HEK293 (cell line): Measurements from ENCODE around the gene MS4A2.

Experiments used
- CTCF ChIA-PET: fragments of 350-600 bp; formaldehyde crosslinking; extraction: SDS; loops from one replicate; lab custom pipeline; 2021; ENCODE audit warnings: antibody characterized with exemption; lab: Yijun Ruan, JAX
- POLR2A ChIA-PET: fragments of 300-600 bp; formaldehyde crosslinking; extraction: SDS; loops from one replicate; lab custom pipeline; 2020; ENCODE audit warnings: antibody characterized with exemption, inconsistent platforms; lab: Yijun Ruan, JAX
- H3K27ac ChIP-seq: fragments of 200-500 bp; sonication (Bioruptor generic); 2 replicates; pipeline ENCODE4 v1.5.1; 2014; ENCODE audit warnings: low read depth, low read length, control low read depth, inconsistent platforms; ENCODE audit errors: extremely low read depth
- H3K36me3 ChIP-seq, 2 experiments: fragments of 200-500 bp in 1 of 2; sonication (Bioruptor generic) in 1 of 2; 1 replicate in 1 of 2; 2 replicates in 1 of 2; pipeline ENCODE4 v1.5.1; 2014 to 2017; ENCODE audit warnings: inconsistent platforms in 2 of 2, low read length in 2 of 2; ENCODE audit not compliant: control insufficient read depth in 2 of 2, insufficient read depth in 1 of 2
- H3K4me1 ChIP-seq: fragments of 200-500 bp; sonication (Bioruptor generic); 2 replicates; pipeline ENCODE4 v1.5.1; 2014; ENCODE audit warnings: mild to moderate bottlenecking, low read length, inconsistent platforms; ENCODE audit not compliant: control insufficient read depth, insufficient read depth
- H3K4me3 ChIP-seq: 2 replicates; pipeline ENCODE4 v1.5.1; 2011; ENCODE audit warnings: low read depth, mild to moderate bottlenecking, control low read depth, low read length, moderate library complexity
- H3K9me3 ChIP-seq: fragments of 200-500 bp; sonication (Bioruptor generic); 2 replicates; pipeline ENCODE4 v1.5.1; 2014; ENCODE audit warnings: low read depth, low read length, inconsistent platforms; ENCODE audit not compliant: control insufficient read depth, insufficient read depth
- BCL11A ChIP-seq: fragments of 450-650 bp; formaldehyde crosslinking; IDR thresholded peaks from 2 replicates; pipeline ENCODE4 v1.5.1; 2016; ENCODE audit warnings: low read depth, missing biosample characterization, missing genetic modification characterization
- GFI1B ChIP-seq: fragments of 450-650 bp; formaldehyde crosslinking; IDR thresholded peaks from 2 replicates; pipeline ENCODE4 v1.5.1; 2016; ENCODE audit warnings: missing biosample characterization, missing genetic modification characterization
- GLIS1 ChIP-seq: fragments of 450-650 bp; formaldehyde crosslinking; IDR thresholded peaks from 2 replicates; pipeline ENCODE4 v1.5.1; 2016; ENCODE audit warnings: missing biosample characterization, missing genetic modification characterization
- ZBTB1 ChIP-seq: fragments of 450-650 bp; formaldehyde crosslinking; IDR thresholded peaks from 2 replicates; pipeline ENCODE4 v1.5.1; 2016; ENCODE audit warnings: missing biosample characterization, missing genetic modification characterization
- ZFP3 ChIP-seq: fragments of 450-650 bp; formaldehyde crosslinking; IDR thresholded peaks from 2 replicates; pipeline ENCODE4 v1.5.1; 2016; ENCODE audit warnings: low read depth, missing biosample characterization, missing genetic modification characterization
- ZFP37 ChIP-seq: fragments of 450-650 bp; formaldehyde crosslinking; IDR thresholded peaks from 2 replicates; pipeline ENCODE4 v1.5.1; 2016; ENCODE audit warnings: missing biosample characterization, missing genetic modification characterization
- ZFP41 ChIP-seq: fragments of 450-650 bp; formaldehyde crosslinking; IDR thresholded peaks from 2 replicates; pipeline ENCODE4 v1.5.1; 2016; ENCODE audit warnings: missing biosample characterization, missing genetic modification characterization, borderline replicate concordance
- ZFP69B ChIP-seq: fragments of 450-650 bp; formaldehyde crosslinking; IDR thresholded peaks from 2 replicates; pipeline ENCODE4 v1.5.1; 2016; ENCODE audit warnings: missing biosample characterization, missing genetic modification characterization
- ZNF391 ChIP-seq: fragments of 450-650 bp; formaldehyde crosslinking; IDR thresholded peaks from 2 replicates; pipeline ENCODE4 v1.5.1; 2016; ENCODE audit warnings: low read depth, missing biosample characterization, missing genetic modification characterization, borderline replicate concordance
- ZNF433 ChIP-seq: fragments of 450-650 bp; formaldehyde crosslinking; IDR thresholded peaks from 2 replicates; pipeline ENCODE4 v1.5.1; 2016; ENCODE audit warnings: missing biosample characterization, missing genetic modification characterization, low read depth
- ZNF548 ChIP-seq: fragments of 450-650 bp; formaldehyde crosslinking; IDR thresholded peaks from 2 replicates; pipeline ENCODE4 v1.5.1; 2016; ENCODE audit warnings: missing biosample characterization, missing genetic modification characterization
- ZNF555 ChIP-seq: fragments of 450-650 bp; formaldehyde crosslinking; conservative IDR thresholded peaks from 2 replicates; pipeline ENCODE4 v1.5.1; 2017; ENCODE audit warnings: missing biosample characterization, mild to moderate bottlenecking, missing genetic modification characterization, inconsistent platforms
- ZNF571 ChIP-seq: fragments of 450-650 bp; formaldehyde crosslinking; IDR thresholded peaks from 2 replicates; pipeline ENCODE4 v1.5.0; 2017; ENCODE audit warnings: missing biosample characterization, missing genetic modification characterization
- ZNF585B ChIP-seq: fragments of 450-650 bp; formaldehyde crosslinking; IDR thresholded peaks from 2 replicates; pipeline ENCODE4 v1.5.1; 2016; ENCODE audit warnings: missing biosample characterization, missing genetic modification characterization
- ZNF596 ChIP-seq: fragments of 450-650 bp; IDR thresholded peaks from 2 replicates; pipeline ENCODE4 v1.5.0; 2018; ENCODE audit warnings: missing biosample characterization, mild to moderate bottlenecking, missing genetic modification characterization, moderate library complexity
- ZNF610 ChIP-seq: fragments of 450-650 bp; formaldehyde crosslinking; IDR thresholded peaks from 2 replicates; pipeline ENCODE4 v1.5.1; 2016; ENCODE audit warnings: missing biosample characterization, missing genetic modification characterization, borderline replicate concordance
- ZNF621 ChIP-seq: fragments of 450-650 bp; formaldehyde crosslinking; IDR thresholded peaks from 2 replicates; pipeline ENCODE4 v1.5.1; 2017; ENCODE audit warnings: missing biosample characterization, missing genetic modification characterization
- ZNF623 ChIP-seq: fragments of 450-650 bp; formaldehyde crosslinking; IDR thresholded peaks from 2 replicates; pipeline ENCODE4 v1.5.1; 2016; ENCODE audit warnings: missing biosample characterization, missing genetic modification characterization
- ZNF660 ChIP-seq: fragments of 450-650 bp; IDR thresholded peaks from 2 replicates; pipeline ENCODE4 v1.5.1; 2018; ENCODE audit warnings: missing biosample characterization, mild to moderate bottlenecking, missing genetic modification characterization
- ZNF670 ChIP-seq: fragments of 450-650 bp; formaldehyde crosslinking; IDR thresholded peaks from 2 replicates; pipeline ENCODE4 v1.5.1; 2016; ENCODE audit warnings: missing biosample characterization, missing genetic modification characterization, low read depth
- TF ChIP-seq, protein P1 (sequence below): fragments of 450-650 bp; formaldehyde crosslinking; IDR thresholded peaks from 2 replicates; pipeline ENCODE4 v1.5.1; 2016; ENCODE audit warnings: missing biosample characterization, missing genetic modification characterization
- TF ChIP-seq, protein P2 (sequence below): fragments of 450-650 bp; formaldehyde crosslinking; IDR thresholded peaks from 2 replicates; pipeline ENCODE4 v1.5.1; 2016; ENCODE audit warnings: missing biosample characterization, missing genetic modification characterization
- TF ChIP-seq, protein P3 (sequence below): fragments of 450-650 bp; formaldehyde crosslinking; IDR thresholded peaks from 2 replicates; pipeline ENCODE4 v1.5.0; 2017; ENCODE audit warnings: missing biosample characterization, missing genetic modification characterization, borderline replicate concordance
- TF ChIP-seq, protein P4 (sequence below): fragments of 450-650 bp; formaldehyde crosslinking; IDR thresholded peaks from 2 replicates; pipeline ENCODE4; 2016; ENCODE audit warnings: missing biosample characterization, missing genetic modification characterization

The MS4A2 gene

DNA sequence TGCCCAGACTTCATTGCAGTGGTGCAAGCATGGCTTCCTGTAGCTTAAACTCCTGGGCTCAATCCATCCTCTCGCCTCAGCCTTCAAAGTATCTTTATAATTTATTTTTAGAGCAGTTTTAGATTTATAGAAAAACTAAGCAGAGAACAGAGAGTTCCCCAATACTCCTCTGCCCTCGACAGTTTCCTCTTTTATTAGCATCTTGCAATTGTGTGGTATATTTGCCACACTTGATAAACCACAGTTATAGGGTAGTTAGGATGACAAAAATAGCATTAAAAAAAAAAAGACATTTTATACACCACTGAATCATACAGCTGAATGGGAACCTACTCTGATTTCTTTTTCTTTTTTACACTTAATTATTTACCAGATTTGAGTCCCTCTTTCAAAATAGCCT is 31.2 kb downstream of the MS4A2 start:
- Histone ChIP-seq H3K9me3 (no peaks in the 10 kb centered on the region), H3K36me3 (no peaks in the 10 kb centered on the region), H3K4me1 (no peaks in the 10 kb centered on the region), H3K4me3 (no peak overlapping the region)
- POLR2A ChIA-PET: no interaction called here
- CTCF ChIA-PET: interaction anchor here (0.7 to 1.4 kb wide), 4 partner anchors 42 to 132 kb away, joined by 3 to 4 read pairs (median 3); no protein-coding TSS in a partner anchor
- TF ChIP-seq ZNF670 (tag by site-specific recombination) (no peak), ZNF391 (tag by site-specific recombination) (no peak), ZFP37 (tag by site-specific recombination) (no peak), ZFP41 (tag by site-specific recombination) (no peak), ZNF621 (tag by site-specific recombination) (no peak), ZNF571 (tag by site-specific recombination) (no peak), GLIS1 (no peak), ZNF660 (tag by site-specific recombination) (no peak), ZNF585B (tag by site-specific recombination) (no peak)
- TF ChIP-seq, protein P1, sequence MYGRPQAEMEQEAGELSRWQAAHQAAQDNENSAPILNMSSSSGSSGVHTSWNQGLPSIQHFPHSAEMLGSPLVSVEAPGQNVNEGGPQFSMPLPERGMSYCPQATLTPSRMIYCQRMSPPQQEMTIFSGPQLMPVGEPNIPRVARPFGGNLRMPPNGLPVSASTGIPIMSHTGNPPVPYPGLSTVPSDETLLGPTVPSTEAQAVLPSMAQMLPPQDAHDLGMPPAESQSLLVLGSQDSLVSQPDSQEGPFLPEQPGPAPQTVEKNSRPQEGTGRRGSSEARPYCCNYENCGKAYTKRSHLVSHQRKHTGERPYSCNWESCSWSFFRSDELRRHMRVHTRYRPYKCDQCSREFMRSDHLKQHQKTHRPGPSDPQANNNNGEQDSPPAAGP (tag by site-specific recombination): no peak
- TF ChIP-seq, all 188 proteins: peak for 0
- no peak overlapping the region for H3K27ac ChIP-seq

DNA sequence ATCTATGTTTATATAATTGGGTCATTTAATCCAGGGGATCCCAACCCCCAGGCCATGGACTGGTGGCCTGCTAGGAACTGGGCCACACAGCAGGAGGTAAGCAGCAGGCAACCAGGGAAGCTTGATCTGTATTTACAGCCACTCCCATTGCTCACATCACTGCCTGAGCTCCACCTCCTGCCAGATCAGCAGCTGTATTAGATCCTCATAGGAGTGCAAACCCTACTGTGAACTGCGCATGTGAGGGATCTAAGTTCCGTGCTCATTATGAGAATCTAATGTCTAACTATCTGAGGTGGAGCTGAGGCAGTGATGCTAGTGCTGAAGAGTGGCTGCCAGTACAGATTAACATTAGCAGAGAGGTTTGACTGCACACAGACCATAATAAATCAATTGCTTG is 32.8 kb downstream of the MS4A2 start:
- no peak for TF ChIP-seq ZNF610 (tag by site-specific recombination)
- TF ChIP-seq, all 188 proteins: peak for 0
- CTCF ChIA-PET: interaction anchor here (1.4 kb wide), 1 partner anchor 131 kb away, joined by 3 read pairs; no protein-coding TSS in a partner anchor
- H3K36me3 ChIP-seq: no peaks in the 10 kb centered on the region
- H3K4me3 ChIP-seq: no peak overlapping the region
- H3K9me3 ChIP-seq: no peaks in the 10 kb centered on the region
- no peak overlapping the region for H3K27ac ChIP-seq
- POLR2A ChIA-PET: no interaction called here
- no peaks in the 10 kb centered on the region for H3K4me1 ChIP-seq

DNA sequence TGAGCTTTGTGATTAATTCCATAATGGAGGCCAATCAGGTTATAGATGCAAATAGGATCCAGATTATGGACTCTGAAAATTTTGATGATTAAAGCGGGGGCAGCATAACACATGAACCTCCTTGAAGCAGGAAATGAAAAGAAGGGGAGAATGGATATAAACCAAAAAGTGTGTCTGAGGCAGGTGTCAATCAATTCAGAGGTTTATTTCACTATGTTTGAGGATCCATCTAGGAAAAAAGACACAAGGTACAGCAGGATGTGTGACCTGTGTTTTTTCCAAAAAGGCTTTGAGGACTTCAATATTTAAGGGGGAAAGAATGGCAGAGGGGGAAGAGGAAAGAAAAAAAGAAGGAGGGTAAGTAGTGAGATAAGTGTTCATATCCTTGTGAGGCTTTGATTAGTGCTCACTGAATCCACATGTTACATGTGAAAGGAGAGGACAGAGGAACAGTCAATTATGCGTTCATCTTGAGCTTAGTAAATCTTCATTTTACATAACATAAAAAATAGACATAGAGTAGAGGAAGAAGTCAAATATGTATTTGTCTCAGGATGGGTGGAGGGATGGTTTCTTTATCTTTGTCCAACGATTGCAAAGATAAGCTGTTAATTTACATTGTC is 34.1 kb downstream of the MS4A2 start:
- Histone ChIP-seq H3K9me3 (no peaks in the 10 kb centered on the region), H3K27ac (no peak overlapping the region), H3K4me1 (no peaks in the 10 kb centered on the region), H3K4me3 (no peak overlapping the region), H3K36me3 (no peaks in the 10 kb centered on the region)
- ChIA-PET CTCF (interaction anchor here (0.5 kb wide), 1 partner anchor 212 kb away, joined by 3 read pairs; no protein-coding TSS in a partner anchor), POLR2A (no interaction called here)
- TF ChIP-seq ZNF555 (tag by site-specific recombination) (no peak), GFI1B (no peak), ZNF391 (tag by site-specific recombination) (no peak), BCL11A (no peak), ZFP3 (no peak), ZNF596 (tag by site-specific recombination) (no peak), ZFP69B (tag by site-specific recombination) (no peak), ZNF548 (no peak), ZBTB1 (tag by site-specific recombination) (no peak), ZNF433 (tag by site-specific recombination) (no peak), ZNF623 (tag by site-specific recombination) (no peak)
- TF ChIP-seq, protein P2, sequence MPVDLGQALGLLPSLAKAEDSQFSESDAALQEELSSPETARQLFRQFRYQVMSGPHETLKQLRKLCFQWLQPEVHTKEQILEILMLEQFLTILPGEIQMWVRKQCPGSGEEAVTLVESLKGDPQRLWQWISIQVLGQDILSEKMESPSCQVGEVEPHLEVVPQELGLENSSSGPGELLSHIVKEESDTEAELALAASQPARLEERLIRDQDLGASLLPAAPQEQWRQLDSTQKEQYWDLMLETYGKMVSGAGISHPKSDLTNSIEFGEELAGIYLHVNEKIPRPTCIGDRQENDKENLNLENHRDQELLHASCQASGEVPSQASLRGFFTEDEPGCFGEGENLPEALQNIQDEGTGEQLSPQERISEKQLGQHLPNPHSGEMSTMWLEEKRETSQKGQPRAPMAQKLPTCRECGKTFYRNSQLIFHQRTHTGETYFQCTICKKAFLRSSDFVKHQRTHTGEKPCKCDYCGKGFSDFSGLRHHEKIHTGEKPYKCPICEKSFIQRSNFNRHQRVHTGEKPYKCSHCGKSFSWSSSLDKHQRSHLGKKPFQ (tag by site-specific recombination): no peak
- TF ChIP-seq, protein P3, sequence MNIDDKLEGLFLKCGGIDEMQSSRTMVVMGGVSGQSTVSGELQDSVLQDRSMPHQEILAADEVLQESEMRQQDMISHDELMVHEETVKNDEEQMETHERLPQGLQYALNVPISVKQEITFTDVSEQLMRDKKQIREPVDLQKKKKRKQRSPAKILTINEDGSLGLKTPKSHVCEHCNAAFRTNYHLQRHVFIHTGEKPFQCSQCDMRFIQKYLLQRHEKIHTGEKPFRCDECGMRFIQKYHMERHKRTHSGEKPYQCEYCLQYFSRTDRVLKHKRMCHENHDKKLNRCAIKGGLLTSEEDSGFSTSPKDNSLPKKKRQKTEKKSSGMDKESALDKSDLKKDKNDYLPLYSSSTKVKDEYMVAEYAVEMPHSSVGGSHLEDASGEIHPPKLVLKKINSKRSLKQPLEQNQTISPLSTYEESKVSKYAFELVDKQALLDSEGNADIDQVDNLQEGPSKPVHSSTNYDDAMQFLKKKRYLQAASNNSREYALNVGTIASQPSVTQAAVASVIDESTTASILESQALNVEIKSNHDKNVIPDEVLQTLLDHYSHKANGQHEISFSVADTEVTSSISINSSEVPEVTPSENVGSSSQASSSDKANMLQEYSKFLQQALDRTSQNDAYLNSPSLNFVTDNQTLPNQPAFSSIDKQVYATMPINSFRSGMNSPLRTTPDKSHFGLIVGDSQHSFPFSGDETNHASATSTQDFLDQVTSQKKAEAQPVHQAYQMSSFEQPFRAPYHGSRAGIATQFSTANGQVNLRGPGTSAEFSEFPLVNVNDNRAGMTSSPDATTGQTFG (tag by site-specific recombination): no peak
- TF ChIP-seq, protein P4, sequence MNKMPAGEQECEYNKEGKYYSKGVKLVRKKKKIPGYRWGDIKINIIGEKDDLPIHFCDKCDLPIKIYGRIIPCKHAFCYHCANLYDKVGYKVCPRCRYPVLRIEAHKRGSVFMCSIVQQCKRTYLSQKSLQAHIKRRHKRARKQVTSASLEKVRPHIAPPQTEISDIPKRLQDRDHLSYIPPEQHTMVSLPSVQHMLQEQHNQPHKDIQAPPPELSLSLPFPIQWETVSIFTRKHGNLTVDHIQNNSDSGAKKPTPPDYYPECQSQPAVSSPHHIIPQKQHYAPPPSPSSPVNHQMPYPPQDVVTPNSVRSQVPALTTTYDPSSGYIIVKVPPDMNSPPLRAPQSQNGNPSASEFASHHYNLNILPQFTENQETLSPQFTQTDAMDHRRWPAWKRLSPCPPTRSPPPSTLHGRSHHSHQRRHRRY: no peak
